Fibroblast of gingiva (primary cell): ENCODE measurements around the gene B9D2.
A peak's percentile ranks its signal among the peaks of the same experiment; 100 is the strongest.

Experiments
- DNase-seq: peaks from one replicate; pipeline ENCODE4 v3.0.0-alpha.2; 2011; ENCODE audit warnings: low read depth

The B9D2 gene

DNA sequence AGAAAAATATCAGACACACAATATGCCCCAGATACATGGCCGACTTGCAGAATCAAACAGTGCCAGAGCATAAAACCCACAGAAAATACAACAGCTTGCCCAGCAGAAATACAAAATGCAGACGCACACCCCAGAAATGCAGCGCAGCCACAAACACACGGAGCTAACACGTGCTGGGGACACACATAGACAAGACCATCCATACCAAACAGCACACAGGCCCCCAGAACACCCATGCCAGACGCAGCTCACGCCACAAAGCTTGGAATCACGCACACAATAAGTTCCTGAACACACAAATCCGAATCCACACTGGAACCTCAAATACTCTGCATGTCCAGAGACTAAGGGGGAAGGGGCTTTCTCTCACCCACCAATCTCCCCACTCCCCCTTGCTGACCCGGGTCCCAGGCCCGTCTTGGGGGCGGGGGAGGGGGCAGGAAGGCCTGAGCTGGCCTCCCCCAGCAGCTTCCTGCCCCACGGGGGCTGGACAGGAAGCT is 36.8 kb downstream of the B9D2 start:
- DNase-seq = no peak

DNA sequence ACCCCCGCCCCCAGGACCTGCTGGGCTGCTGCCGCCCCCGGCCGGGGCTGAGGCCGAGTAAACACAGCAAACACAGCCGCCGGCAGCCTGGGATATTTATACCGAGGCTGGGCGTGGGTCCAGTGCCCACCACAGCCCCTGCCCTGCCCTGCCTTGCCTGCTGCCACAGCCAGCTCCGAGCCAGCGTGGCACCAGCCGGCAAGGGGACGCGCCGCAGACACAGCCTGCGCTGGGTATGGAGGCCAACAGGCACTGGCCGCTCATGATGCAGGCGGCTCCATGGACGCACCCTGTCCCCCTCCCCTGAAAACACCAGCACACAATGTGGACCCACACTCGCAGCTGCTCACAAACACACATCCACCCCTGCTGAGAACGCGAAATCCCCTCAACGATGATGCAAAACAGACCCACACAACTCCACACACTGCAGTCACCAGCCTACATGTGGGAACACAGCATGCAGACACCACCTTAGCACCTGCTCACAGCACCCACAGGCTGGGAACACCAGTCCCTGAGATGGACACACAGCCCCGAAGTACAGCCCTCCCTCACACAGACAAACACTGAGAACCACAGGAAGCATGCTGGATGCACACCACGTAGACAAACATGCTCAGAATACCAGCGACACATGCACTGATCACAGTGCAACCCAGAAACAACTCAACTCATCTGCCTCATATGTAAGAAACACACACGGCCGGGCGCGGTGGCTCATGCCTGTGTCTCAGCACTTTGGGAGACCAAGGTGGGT is 37.8 kb downstream of the B9D2 start:
- peak; percentile 58 for DNase-seq

DNA sequence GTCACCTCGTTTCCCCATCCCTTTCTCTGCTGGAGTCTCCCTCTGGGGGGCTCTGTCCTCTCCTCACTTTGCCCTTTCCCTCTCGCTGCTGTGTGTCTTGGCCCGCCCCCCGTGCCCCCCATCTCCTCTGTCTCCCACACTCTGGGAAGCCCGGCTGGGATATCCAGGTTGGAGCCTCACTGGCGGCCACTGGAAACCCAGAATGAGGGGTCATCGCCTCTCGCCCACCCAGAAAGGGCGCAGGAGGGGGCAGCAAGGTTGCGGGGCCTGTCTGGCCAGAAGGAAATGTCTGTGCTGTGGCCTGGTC is 38.4 kb downstream of the B9D2 start:
- no peak for DNase-seq

DNA sequence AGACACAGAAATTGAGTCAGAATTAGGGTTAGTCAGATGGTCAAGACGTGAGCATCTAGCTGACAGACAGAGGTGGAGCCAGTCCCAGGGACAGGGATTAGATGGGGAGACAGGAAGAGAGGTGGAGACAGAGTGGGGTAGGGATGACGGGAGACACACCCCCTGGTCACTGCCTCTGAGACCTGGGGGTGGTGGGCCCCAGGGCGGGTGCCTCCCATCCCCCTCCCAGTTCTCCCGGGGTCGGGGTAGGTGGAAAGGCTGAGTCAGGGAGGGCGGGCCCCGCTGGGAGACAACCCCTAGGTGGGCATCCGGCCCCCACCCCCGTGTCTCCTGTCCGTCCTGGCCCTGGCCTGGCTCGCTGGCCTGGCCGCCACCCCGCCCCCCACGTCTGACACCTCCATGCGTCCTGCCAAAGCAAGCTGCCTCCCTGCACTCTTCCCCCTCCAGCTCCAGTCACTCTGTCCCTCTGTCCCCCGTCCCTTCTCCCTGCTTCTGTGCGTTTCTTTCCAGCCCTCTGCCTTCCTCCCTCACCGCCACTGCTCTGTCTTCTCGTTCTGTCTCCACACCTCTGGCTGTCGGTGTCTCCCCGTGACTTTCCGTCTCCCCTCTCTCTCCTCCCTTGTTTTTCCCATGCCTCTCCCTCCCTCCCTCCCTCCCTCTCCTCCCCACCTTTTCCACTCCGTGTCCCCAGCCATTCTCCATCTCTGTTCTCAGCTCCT is 38.9 kb downstream of the B9D2 start:
- peak; percentile 42 for DNase-seq

DNA sequence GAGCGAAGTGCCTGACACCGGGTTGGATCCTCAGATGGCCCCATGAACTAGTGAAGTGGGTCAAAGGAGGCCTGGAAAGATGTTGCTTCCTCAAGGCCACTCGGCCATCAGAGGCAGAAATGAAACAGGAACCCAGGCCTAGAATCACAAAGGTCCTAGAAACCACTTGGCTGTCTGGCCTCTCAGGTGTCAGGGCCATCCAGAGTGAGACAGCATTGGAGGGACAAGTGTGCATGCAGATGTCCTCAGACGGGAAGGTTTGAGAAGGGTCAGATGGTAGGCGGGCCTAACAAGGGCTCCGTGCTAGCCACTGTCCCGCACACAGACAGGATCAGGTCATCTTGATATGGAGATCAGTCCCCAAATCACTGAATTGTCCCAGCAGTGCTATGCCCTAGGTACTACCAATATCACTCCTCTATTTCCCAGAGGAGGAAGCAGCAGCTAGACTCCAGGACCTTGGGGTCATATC is 39.7 kb downstream of the B9D2 start:
- DNase-seq = no peak

DNA sequence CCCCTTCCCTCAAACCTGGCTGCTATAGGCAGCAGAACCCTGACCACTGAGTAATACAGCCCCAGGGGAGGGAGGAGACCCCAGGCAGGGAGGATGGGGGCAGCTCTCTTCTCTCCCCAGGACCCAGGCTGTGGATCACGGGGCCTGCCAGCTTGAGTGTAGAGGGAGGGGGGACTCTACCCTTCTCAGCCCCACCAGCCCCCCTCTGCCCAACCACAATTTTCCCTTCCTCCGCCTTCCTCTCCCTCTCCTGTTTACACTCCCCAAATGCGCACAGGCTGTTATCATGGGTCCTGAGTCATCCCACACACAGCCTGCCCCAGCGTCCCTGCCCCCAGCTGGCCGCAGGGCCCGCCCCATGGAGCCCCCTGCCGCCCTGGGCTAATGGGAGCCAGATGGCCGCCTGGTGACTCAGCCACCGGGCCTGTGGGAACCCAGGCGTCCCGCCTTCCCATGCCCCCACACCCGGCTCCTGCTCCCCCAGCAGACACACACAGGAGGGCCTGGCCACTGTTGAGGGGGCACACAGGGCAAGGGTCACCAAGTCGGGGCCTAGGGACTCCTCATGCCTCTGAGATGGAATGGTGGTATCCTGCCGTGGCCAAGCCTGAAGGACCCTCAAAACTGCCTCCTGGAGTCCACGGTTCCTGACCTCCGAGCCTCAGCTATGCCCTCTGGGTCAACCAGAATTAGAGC is 40.4 kb downstream of the B9D2 start:
- peak; percentile 95 for DNase-seq

DNA sequence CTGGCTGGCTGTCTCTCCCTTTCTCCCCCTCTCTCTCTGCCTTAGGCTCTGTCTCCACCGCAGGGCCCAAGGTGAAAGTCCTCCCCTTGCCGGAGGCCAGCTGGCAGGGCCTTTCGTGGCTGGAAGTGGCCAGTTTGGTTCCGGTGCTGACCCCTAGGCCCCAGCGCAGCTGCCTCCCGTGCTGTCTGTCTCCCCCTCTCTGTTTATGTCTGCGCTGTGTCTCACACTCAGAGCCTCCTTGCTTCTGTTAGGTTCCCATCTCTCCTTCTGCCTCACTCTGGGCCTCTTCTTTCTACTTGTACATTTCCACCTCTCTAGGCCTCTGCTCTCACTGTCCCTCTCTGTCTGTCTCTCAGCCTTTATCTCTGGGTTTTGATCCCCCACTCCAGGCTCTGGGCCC is 40.9 kb downstream of the B9D2 start:
- peak; percentile 58 for DNase-seq

DNA sequence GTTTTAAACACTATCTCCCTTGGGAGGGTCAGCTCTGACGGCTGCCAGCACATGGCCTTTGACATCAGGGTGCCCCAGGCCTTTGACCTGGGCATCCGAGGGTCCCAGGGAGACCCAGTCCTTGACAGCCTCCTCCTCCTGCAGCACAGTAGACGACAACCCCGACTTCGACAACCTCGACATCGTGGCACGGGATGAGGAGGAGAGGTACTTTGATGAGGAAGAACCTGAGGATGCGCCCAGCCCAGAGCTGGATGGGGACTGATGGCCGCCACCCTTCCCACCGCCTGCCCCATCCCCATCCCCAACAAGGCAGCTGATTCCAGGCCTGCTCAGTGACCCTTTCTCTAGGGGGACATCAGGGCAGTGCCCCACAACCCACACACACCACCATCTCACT is 41.5 kb downstream of the B9D2 start:
- DNase-seq = no peak

DNA sequence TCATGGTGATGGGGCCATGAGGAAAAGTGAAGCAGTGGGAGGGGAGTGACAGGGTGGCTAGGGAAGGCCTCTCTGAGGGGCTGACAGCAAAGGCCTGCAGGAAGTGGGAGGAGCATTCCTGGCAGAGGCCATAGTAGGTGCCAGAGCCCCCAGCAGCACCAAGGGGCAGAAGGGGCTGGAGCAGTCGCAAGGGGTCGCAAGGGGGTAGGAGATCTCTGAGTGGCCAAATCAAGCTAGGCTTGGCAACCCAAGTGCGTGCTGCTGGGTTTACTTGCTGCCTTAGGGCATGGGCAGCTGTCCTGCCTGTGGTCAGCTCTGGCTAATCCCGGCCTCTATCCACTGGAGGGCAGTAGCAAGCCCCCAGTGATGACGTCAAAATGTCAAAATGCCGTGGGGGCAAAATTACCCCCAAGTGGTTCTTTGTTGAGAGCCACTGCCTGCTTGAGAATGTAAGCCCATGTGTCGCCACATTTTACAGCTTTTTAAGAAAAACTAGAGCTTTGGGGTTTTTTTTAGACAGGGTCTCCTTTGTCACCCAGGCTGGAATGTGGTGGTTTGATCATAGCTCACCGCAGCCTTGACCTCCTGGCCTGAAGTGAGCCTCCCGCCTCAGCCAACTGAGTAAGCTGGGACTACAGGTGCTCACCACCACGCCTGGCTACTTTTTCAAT is 42.2 kb downstream of the B9D2 start:
- DNase-seq = peak; percentile 78

DNA sequence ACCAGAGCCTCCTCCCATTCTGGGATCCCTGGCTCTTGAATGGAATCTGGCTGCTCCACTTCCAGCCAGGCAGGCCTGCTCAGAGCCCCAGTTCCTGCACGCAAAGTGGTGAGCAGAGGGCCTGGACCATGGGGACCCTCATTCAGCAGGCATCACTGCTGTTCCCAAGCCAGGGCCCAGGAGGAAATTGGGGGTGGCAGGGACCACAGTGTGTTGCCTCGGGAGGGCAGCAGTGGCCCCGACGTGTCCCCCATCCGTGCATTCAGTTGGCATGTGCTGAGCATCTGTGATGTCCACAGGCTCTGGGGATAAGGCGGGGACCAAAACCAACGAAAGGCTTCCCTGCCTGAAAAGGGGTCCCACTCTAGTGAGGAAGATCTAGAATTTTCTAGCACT is 42.7 kb downstream of the B9D2 start:
- DNase-seq = no peak

DNA sequence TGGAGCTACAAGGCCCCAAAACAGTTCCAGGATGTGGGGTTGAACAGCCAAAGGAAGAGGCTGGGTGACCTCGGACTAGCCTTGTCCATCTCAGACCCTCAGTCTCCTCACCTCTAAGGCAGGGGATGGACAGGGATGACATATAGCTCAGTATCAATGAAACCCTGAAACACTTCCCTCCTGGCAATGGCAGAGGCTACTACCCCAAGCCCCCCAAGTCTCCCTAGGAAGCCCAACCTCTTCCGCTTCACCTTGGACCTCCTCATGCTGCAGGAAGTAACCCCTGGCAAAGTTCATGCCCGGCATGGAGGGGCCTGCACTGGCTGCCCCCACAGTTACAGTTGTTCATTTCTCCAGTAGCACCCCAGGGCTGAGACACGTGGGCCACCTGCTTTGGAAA is 43.4 kb downstream of the B9D2 start:
- DNase-seq = no peak

DNA sequence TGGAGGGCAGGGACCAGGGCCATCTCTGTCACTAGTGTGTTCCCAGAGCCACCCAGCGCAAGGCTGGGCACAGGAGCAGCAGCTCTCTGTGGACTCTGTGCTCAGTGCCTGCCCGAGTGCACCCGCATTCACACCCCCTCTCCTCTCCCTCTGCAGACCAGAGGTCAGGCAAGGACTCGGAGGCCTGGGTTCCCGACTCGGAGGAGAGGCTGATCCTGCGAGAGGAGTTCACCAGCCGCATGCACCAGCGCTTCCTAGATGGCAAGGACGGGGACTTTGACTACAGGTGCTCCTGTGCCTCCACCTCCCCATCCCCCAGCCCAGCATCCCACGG is 43.8 kb downstream of the B9D2 start:
- no peak for DNase-seq

DNA sequence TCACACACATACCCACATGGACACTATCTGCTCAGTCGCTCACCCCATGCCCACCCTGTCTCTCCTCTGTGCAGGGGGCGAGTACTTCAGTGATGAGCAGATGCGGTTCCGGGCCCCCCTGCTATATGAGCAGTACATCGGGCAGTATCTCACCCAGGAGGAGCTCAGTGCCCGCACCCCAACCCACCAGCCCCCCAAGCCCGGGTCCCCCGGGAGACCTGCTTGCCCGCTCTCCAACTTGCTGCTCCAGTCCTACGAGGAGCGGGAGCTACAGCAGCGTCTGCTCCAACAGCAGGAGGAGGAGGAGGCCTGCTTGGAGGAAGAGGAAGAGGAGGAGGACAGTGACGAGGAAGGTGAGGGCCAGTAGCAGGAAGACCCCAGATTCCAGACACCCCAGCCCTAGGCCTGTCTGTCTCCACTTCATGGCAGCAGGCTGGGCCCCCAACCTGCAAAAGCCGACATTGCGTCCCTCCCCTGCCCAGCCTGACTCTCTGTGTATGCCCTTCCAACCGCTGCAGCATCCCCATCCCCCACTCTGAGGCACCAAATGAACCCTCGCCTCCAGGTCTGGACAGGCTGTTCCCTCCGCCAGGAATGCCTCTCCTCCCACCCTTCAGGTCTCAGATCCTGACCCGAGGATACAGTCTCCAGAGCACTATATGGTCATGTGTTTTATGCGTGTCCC is 44.3 kb downstream of the B9D2 start:
- DNase-seq = no peak

DNA sequence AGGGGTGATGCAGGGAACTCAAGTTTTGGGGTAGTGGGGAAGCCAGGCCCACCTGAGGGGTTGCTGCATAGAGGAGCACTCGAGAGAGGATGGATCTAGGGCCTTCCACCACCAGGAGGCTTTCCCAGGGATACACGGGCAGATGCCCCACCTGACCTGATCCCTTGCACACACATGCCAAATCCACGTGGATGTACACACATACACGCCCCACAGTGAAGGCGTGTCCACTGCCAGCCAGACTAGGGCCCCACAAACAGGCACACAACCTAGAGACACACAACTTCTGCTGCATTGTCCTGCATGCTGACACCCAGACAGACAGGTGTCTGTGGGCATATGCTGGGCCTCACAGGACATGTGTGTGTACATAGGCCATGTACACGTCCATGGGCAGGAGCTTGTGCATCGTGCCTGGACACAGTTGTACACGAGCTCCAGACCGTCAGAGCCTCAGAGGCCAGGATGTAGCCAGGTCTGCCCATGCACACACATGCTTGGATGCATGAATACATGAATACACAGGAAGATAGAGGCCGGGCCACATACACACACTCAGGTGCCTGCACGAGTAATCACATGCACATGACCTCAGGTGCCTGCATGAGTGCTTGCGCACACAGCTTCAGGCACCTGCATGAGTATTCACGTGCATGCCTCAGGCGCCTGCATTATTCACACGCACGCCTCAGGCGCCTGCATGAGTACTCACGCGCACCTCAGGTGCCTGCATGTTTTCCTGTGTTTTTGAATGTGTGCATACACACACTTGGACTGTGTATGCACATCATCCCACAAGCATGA is 45.1 kb downstream of the B9D2 start:
- no peak for DNase-seq

DNA sequence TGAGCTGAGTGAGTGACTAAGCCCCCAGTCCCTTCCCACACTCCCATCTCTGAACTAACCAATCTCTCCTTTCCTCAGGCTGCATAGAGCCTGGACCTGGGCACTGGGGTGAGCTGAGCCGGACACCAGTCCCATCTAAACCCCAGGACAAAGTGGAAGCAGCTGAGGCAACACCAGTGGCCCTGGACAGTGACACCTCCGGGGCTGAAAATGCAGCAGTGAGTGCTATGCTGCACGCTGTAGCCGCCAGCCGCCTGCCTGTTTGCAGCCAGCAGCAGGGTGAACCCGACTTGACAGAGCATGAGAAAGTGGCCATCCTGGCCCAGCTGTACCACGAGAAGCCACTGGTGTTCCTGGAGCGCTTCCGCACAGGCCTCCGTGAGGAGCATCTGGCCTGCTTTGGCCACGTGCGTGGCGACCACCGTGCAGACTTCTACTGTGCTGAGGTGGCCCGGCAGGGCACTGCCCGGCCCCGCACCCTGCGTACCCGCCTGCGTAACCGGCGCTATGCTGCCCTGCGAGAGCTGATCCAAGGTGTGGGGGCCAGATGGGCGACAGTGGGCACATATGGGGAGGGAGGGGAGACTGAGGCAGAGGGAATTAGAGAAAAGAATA is 47.5 kb downstream of the B9D2 start:
- no peak for DNase-seq

DNA sequence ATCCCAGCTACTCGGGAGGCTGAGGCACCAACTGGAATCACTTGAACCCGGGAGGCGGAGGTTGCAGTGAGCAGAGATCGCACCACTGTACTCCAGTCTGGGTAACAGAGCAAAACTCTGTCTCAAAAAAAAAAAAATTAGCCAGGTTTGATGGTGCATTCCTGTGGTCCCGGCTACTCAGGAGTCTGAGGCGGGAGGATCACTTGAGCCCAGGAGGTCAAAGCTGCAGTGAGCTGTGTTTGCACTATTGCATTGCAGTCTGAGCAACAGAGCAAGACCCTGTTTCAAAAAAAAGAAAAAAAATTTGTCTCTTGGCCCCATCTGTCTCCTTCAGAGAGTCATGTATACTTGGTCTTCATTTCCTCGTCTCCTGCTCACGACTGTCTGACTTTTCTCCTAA is 52.3 kb downstream of the B9D2 start:
- no peak for DNase-seq

DNA sequence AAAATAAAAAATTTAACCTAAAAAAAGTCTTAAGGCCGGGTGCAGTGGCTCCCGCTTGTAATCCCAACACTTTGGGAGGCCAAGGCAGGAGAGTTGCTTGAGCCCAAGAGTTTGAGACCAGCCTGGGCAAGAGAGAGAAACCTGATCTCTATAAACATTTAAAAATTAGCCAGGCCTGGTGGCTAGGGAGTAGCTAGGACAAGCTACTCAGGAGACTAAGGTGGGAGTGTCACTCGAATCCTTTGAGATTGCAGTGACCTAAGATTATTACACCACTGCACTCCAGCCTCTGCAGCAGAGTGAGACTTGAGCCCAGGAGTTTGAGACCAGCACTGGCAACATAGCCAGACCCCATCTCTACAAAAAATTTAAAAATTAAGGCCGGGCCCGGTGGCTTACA is 52.9 kb downstream of the B9D2 start:
- no peak for DNase-seq

DNA sequence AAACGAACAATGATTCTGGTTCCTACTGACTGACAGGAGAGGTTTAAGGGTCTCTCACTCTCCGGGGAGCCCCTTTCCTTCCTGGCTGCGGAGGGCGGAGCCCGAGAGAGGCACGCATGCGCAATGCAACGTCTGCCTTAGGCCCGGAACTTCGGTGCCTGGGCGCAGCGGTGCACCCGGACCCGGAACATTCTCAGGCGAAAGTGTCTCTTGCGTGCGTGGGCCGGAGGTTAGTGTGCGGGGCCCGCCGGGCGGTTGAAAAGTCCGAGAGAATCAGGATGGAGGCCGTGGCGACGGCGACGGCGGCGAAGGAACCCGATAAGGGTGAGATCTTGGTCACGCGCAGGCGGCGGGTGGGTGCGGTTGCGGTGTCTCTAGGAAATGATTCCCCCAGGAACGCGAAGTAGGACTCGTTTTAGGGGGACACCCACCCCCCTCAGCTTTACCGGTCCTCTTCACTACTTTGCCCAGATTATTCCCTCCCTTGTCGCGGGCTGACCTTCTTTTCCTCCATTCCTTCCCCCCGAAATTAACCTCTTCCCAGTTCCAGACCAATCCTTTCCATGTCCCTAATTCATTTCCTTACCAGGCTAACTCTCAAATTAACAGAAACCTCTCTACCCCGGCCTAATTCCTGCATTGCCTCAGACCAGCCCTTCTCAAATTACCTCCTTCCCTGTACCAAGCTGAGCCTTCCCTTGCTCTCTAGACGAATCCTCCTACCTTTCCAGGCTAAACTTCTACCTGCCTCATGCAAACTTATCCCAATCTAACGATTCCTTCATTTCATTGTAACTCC is 53.7 kb downstream of the B9D2 start, which contains the start of gene CCDC97:
Gene CCDC97, plus strand, starts transcription at position 140 of the 799 bp plus-strand sequence. Its CDS starts 139 bp downstream, at position 279.
- DNase-seq = peak; percentile 88

DNA sequence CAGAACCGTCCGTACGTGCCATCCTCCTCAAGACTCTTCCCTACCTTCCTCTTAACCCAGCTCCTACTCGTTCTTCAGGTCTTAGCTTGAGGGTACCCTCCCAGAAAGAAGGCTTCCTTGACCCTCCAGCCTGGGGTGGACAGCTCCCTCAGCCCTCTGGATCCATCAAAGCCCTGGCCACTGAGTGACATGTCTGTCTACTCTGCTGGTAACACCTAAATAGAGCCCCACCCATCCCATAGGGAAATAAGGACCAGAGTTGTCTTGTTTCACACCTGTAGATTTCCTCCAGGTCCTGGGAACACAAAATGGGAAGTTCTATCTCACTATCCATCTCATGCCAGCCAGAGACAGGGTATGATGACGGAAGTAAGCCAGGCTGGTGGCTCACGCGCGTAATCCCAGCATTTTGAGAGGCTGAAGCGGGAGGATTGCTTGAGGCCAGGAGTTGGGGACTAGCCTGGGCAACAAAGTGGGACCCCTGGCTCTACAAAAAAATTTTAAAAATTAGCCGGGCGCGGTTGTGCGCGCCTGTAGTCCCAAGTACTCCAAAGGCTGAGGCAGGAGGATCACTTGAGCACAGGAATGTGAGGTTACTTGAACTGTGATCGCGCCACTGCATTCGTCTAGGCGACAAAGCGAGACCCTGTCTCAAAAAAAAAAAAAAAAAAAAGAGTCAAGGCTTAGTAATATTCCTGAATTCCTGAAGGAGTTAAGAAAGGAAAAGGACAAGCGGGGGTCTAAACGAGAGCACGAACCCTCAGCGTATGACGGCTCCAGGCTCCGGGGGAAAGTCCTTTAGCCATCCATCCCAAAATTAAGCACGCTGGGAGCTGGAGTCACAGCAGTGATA is 54.5 kb downstream of the B9D2 start:
- peak; percentile 35 for DNase-seq
